ENCODE data around the gene AKAP9.
"Not testable (repeated sequence)": the region's sequence is repeated elsewhere in the genome, so short reads cannot be mapped to it uniquely, and the experiment has no call there.

Gene AKAP9

DNA sequence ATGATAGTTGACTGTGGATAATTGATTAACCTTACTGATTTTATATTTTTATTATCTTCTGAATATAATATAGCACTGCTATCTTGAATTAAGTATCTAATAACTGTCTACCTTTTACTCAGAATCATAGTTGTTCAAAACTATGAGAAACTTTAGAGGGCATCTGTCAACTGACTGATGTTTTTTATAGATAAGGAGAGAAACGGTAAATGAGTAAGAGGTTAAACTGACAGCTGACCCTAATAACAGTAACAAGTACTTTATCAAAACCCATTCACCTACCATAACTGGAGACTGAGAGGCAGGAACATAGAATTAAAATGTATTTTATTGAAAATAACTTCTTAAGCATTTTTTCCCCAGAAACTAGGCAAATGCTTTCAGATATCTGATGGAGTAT, 131.5 kb downstream of the AKAP9 start:
- DNase-seq, result no peak

GRCh38 chr7:92072708-92073107, 132.0 kb downstream of the AKAP9 start:
- no peak for DNase-seq

- no peak for DNase-seq
These were observed 134.9 kb downstream of the AKAP9 start for GRCh38 chr7:92075455-92076158.

GRCh38 chr7:92076509-92076908, 135.8 kb downstream of the AKAP9 start:
- DNase-seq, result no peak

GRCh38 chr7:92083922-92084321, 143.3 kb downstream of the AKAP9 start:
- not testable (repeated sequence) for DNase-seq

DNA sequence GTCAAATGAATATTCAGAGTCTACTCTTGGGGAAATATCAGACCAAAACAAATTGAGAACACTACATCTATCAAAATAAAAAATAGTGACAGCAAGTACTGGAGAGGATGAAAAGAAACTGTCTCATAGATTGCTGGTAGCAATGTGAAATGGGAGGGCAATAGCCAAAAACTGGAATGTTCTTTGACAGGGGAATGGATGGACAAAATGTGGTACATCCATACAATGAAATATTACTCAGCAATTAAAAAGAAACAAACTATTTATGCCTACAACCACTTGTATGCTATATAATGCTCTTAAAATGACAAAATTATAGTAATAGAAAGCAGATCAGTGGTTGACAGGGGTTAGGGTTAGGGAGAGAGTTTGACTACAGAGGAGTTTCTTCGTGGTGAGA, 147.6 kb downstream of the AKAP9 start:
- DNase-seq, result no peak

GRCh38 chr7:92092210-92092609, 151.5 kb downstream of the AKAP9 start:
- no peak for DNase-seq

GRCh38 chr7:92095380-92095779, 154.7 kb downstream of the AKAP9 start:
- no peak for DNase-seq

- no peak for DNase-seq
These were observed 159.9 kb downstream of the AKAP9 start for GRCh38 chr7:92100534-92100933.

DNA sequence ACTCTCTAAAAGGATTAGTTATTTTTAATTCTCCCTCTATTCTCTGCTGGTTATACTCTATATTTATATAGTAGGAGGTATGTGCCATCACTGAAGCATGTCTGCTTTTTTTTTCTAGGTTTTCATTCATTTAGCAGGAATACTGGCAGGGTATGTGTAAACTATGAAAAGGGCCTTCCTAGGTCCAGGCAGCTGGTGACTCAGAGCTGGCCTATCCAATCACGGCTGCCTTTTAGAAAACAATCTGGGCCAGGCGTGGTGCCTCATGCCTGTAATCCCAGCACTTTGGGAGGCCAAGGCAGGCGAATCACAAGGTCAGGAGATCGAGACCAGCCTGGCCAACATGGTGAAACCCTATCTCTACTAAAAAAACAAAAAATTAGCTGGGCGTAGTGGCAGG, 162.2 kb downstream of the AKAP9 start:
- DNase-seq, result not testable (repeated sequence)

- no peak for DNase-seq
These were observed 168.2 kb downstream of the AKAP9 start for GRCh38 chr7:92108821-92109220.

DNA sequence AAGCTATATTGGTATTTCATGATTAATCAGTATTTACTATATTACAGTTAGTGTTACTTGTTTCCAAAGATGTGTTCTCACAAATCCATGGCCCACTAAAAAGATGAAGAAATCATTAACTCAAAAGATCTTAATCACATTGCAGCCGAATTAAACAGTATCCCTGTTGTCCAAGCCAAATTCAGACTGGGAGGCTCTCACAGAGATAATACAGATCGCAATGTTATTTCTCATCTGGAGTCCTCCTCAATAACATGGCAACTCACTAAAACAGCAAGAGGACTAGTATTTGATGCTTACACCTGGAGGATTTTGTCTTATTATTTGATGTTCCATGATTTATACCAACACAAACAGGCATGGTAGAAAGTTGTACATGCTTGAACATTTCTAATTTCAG, 170.2 kb downstream of the AKAP9 start:
- no peak for DNase-seq

DNA sequence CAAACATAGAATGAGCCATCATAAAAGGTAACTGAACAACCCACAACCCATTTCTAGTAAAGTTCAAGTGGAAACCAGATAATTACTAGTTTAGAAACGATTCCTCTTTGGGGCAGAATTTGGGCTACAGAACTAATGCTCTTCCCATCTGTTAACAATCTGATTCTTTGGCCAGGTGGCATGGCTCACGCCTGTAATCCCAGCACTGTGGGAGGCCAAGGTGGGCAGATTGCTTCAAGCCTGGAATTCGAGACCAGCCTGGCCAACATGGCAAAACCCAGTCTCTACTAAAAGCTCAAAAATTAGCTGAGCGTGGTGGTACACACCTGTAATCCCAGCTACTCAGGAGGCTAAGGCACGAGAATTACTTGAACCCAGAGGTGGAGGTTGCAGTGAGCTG, 175.2 kb downstream of the AKAP9 start:
- DNase-seq, result no peak

GRCh38 chr7:92116949-92117348, 176.3 kb downstream of the AKAP9 start:
- no peak for DNase-seq

DNA sequence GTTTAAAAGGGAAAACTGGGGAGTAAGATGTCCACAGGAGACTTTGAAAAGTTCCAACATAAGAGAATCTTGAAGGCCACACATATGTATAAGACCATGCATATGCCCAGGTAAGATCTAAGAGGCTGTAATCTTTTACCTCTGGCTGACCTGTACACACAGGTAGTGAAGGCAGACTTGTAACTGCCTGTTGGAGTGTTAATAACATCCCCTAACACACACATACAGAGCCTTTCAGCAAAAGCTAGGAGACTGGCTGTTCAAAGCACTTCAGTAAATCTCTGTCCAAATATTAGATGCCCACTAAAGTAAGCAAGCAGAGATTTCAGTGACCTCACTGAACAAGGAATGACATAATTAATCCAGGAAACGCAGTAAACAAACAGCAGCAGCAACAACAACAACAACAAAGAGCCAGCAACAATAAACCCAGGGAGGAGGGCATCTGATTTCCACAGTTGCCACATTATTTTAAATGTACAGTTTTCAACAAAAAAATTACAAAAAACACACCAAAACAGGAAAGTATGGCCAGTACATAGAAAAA, 178.6 kb downstream of the AKAP9 start:
- DNase-seq, result no peak

GRCh38 chr7:92121681-92122080, 181.0 kb downstream of the AKAP9 start:
- no peak for DNase-seq

GRCh38 chr7:92131093-92131492, 190.4 kb downstream of the AKAP9 start:
- DNase-seq, result no peak

- no peak for DNase-seq
These were observed 191.2 kb downstream of the AKAP9 start for GRCh38 chr7:92131764-92132330.

GRCh38 chr7:92133133-92133736, 192.6 kb downstream of the AKAP9 start:
- DNase-seq, result peak in 1 of 6 experiments; percentile 59

- peak in 5 of 6 experiments; percentile 30 to 61 (median 58) for DNase-seq
These were observed 193.1 kb downstream of the AKAP9 start for GRCh38 chr7:92133737-92134270.

GRCh38 chr7:92134271-92135051, 193.8 kb downstream of the AKAP9 start, which contains the start of gene CYP51A1:
TSS of gene CYP51A1 (minus strand) at chr7:92134477. CDS start at chr7:92134364, 113 bp downstream.
- peak; percentile 88 to 98 (median 94) for DNase-seq

DNA sequence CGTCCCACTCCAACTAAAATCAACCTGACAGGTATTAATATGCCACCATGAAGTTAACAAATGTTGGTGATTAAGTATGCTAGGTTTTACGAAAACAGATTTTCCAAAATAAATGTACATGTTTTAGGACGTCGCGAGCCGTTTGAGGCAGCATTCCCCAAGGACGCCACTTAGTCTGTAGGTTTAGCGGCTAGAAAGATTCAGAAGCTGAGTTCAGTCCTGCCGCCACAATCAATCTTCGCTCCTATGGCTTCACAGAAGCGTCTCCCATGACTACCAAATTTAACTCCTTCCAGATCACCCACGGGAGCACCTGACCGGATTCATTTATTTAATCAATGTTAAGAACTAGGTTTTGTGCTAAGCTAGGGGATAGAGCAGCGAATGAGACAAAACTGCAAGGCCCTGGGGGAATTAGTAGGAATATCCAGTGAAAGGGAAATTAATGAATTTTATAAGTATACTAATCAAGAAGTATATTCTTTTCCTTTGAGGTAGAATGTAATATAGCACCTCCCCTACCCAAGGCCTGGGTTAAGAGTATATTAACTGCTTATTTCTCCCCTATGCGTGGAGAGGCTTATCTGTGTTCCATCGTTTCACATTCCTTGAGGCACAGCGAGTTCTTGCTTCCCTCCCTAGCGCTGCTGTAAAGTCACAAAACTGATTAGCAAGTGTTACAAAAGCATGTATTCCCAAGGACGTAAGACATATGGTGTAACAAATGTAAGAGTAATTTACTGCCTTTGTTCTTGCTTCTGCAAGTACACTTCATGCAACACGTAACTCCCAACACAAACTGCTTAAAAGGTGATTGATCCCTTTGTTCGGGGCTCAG, 194.6 kb downstream of the AKAP9 start:
- DNase-seq, result peak in 1 of 6 experiments; percentile 25

Data from stimulated activated naive CD4-positive, alpha-beta T cell (primary cell).